Activated CD8-positive, alpha-beta T cell treated with anti-CD3 and anti-CD28 coated beads, Interleukin-2, amount 10 ng/mL, durations not matched to agents 7 days and 5 days (primary cell): ENCODE data around the gene CCDC137. TPM values are rescaled to one million over a fixed set of nuclear protein-coding genes. Genes with fewer than 3 reads are reported as not detected.
A peak's percentile ranks its signal among the peaks of the same experiment; 100 is the strongest.

Source experiments
- ATAC-seq: fragments of 150-1000 bp; cut with Tn5 transposase; one replicate; pipeline ENCODE4 v1.10.0; 2021; ENCODE audit warnings: moderate library complexity
- CTCF ChIA-PET: fragments of 350-600 bp; sonication (Branson Sonifier 250); formaldehyde crosslinking; loops from one replicate; lab custom pipeline; 2021; ENCODE audit warnings: antibody characterized with exemption; lab: Charles Lee
- POLR2A ChIA-PET: fragments of 350-600 bp; sonication (Branson Sonifier 250); formaldehyde crosslinking; loops from one replicate; lab custom pipeline; 2021; ENCODE audit warnings: antibody characterized with exemption; lab: Charles Lee
- DNase-seq: peaks from one replicate; pipeline ENCODE4 v3.0.0-alpha.2; 2020
- H3K27ac Mint-ChIP-seq: one replicate; pipeline ENCODE4 v1.8.0; 2021; ENCODE audit warnings: mild to moderate bottlenecking, mixed read lengths
- H3K27me3 Mint-ChIP-seq: one replicate; pipeline ENCODE4 v1.8.0; 2021; ENCODE audit warnings: low read depth, mixed read lengths
- H3K36me3 Mint-ChIP-seq: one replicate; pipeline ENCODE4 v1.8.0; 2021; ENCODE audit warnings: low read depth, mixed read lengths
- H3K4me1 Mint-ChIP-seq: one replicate; pipeline ENCODE4 v1.8.0; 2021; ENCODE audit warnings: low read depth, mixed read lengths
- H3K4me3 Mint-ChIP-seq: one replicate; pipeline ENCODE4 v1.8.0; 2021; ENCODE audit warnings: mild to moderate bottlenecking, mixed read lengths
- H3K9me3 Mint-ChIP-seq: one replicate; pipeline ENCODE4 v1.8.0; 2022; ENCODE audit warnings: mixed read lengths; ENCODE audit not compliant: insufficient read depth
- total RNA-seq, 2 experiments: library from RNA; stranded (reverse); gene quantifications; one replicate each; pipeline ENCODE4 v1.2.3, GENCODE V29; 2021

CCDC137 gene
- total RNA-seq, 2 experiments from 2014 or later = 42.3 to 43.7 TPM

- CTCF ChIA-PET = interaction anchor here (1.4 to 1.5 kb wide), 2 partner anchors 12 to 52 kb away, joined by 3 read pairs; no protein-coding TSS in a partner anchor
- peaks cover 9% of the 10 kb centered on the region for H3K27me3 Mint-ChIP-seq
- peak overlapping the region; percentile 90 for H3K4me3 Mint-ChIP-seq
Observed at GRCh38 chr17:81652906-81653771, 13.4 kb upstream of the CCDC137 start.

GRCh38 chr17:81655378-81656117, 11.0 kb upstream of the CCDC137 start:
- Mint-ChIP-seq H3K36me3 (peaks cover 3% of the 10 kb centered on the region), H3K4me3 (no peak overlapping the region), H3K9me3 (no peaks in the 10 kb centered on the region), H3K4me1 (peaks cover 50% of the 10 kb centered on the region), H3K27ac (no peak overlapping the region), H3K27me3 (no peaks in the 10 kb centered on the region)
- POLR2A ChIA-PET = no interaction called here
- ATAC-seq (no peak), DNase-seq (no peak)
- CTCF ChIA-PET = no interaction called here

More at GRCh38 chr17:81652906-81653771, 13.4 kb upstream of the CCDC137 start:
- POLR2A ChIA-PET = interaction anchor here (1.0 to 1.6 kb wide), 3 partner anchors 10 to 13 kb away, joined by 6 to 12 read pairs (median 8); partner anchors contain the start of genes CCDC137 and OXLD1
- Mint-ChIP-seq H3K9me3 (no peaks in the 10 kb centered on the region), H3K27ac (peak overlapping the region; percentile 96), H3K4me1 (peaks cover 50% of the 10 kb centered on the region), H3K36me3 (peaks cover 5% of the 10 kb centered on the region)
- peak; percentile 74 for ATAC-seq
- DNase-seq = peak; percentile 72

GRCh38 chr17:81656118-81656743, 10.3 kb upstream of the CCDC137 start, which contains the start of gene PDE6G:
PDE6G (minus strand) TSS chr17:81656542; CDS start chr17:81653305, 3,237 bp downstream.
- CTCF ChIA-PET = interaction anchor here (0.7 kb wide), 1 partner anchor 55 kb away, joined by 4 read pairs; no protein-coding TSS in a partner anchor
- peaks cover 56% of the 10 kb centered on the region for H3K4me1 Mint-ChIP-seq
- H3K4me3 Mint-ChIP-seq = no peak within 1 kb of the TSS
- H3K9me3 Mint-ChIP-seq = no peaks in the 10 kb centered on the region
- DNase-seq (no peak), ATAC-seq (no peak)
- POLR2A ChIA-PET = interaction anchor here (1.5 kb wide), 1 partner anchor 10 kb away, joined by 4 read pairs; the partner anchor contains the start of genes CCDC137 and OXLD1
- peaks cover 3% of the 10 kb centered on the region for H3K36me3 Mint-ChIP-seq
- peak within 1 kb of the TSS; percentile 71 for H3K27ac Mint-ChIP-seq
- no peaks in the 10 kb centered on the region for H3K27me3 Mint-ChIP-seq

- peaks cover 54% of the 10 kb centered on the region for H3K4me1 Mint-ChIP-seq
- H3K27me3 Mint-ChIP-seq = no peaks in the 10 kb centered on the region
- peak; percentile 31 for DNase-seq
- POLR2A ChIA-PET = interaction anchor here (1.5 kb wide), 1 partner anchor 9 kb away, joined by 4 read pairs; the partner anchor contains the start of genes CCDC137 and OXLD1
- CTCF ChIA-PET = interaction anchor here (0.7 kb wide), 1 partner anchor 56 kb away, joined by 4 read pairs; no protein-coding TSS in a partner anchor
- H3K36me3 Mint-ChIP-seq = peaks cover 2% of the 10 kb centered on the region
- no peak overlapping the region for H3K4me3 Mint-ChIP-seq
- peak overlapping the region; percentile 71 for H3K27ac Mint-ChIP-seq
- ATAC-seq = no peak
- H3K9me3 Mint-ChIP-seq = no peaks in the 10 kb centered on the region
Observed at GRCh38 chr17:81656835-81657234, 9.7 kb upstream of the CCDC137 start.

DNA sequence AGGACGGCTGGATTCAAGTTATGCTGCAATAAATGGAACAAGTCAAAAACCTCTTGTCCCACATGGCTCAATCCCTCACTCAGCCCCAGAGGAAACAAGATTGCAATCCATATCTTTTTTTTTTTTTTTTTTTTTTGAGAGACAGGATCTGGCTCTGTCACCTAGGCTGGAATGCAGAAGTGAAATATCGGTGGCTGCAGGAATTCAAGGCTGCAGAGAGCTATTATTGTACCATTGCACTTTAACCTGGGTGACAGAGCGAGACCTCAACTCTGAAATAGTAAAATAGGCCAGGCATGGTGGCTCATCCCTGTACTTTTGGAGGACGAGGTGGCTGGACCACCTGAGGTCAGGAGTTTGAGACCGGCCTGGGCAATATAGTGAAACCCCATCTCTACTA, 7.5 kb upstream of the CCDC137 start:
- H3K4me1 Mint-ChIP-seq = peaks cover 58% of the 10 kb centered on the region
- no peaks in the 10 kb centered on the region for H3K27me3 Mint-ChIP-seq
- ATAC-seq (no peak), DNase-seq (no peak)
- peaks cover 2% of the 10 kb centered on the region for H3K36me3 Mint-ChIP-seq
- CTCF ChIA-PET = interaction anchor here (0.7 kb wide), 1 partner anchor 58 kb away, joined by 3 read pairs; no protein-coding TSS in a partner anchor
- no peak overlapping the region for H3K4me3 Mint-ChIP-seq
- POLR2A ChIA-PET = no interaction called here
- H3K9me3 Mint-ChIP-seq = no peaks in the 10 kb centered on the region
- no peak overlapping the region for H3K27ac Mint-ChIP-seq

DNA sequence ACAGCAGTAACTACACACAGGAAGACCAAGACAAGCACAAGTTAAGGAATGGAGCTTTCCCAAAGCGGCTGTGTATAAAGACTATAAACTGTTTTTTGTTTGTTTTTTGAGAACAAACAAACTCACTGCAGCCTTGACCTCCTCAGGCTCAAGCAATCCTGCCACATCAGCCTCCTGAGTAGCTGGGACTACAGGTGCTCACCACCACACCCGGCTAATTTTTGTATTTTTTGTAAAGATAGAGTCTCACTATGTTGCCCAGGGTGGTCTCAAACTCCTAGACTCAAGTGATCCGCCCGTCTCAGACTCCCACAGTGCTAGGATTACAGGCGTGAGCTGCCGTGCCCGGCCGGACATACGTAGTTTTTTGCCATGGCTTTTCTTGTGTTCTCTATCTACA, 6.1 kb upstream of the CCDC137 start:
- no peak for ATAC-seq
- ChIA-PET POLR2A (interaction anchor here (0.8 to 0.9 kb wide), 2 partner anchors 24 to 43 kb away, joined by 3 read pairs; partner anchors contain the start of genes MRPL12, NPLOC4 and TSPAN10), CTCF (interaction anchor here (1.1 kb wide), 1 partner anchor 58 kb away, joined by 3 read pairs; no protein-coding TSS in a partner anchor)
- DNase-seq = no peak
- Mint-ChIP-seq H3K36me3 (peaks cover 16% of the 10 kb centered on the region), H3K4me1 (peaks cover 62% of the 10 kb centered on the region), H3K27me3 (no peaks in the 10 kb centered on the region), H3K9me3 (no peaks in the 10 kb centered on the region), H3K4me3 (no peak overlapping the region), H3K27ac (no peak overlapping the region)

DNA sequence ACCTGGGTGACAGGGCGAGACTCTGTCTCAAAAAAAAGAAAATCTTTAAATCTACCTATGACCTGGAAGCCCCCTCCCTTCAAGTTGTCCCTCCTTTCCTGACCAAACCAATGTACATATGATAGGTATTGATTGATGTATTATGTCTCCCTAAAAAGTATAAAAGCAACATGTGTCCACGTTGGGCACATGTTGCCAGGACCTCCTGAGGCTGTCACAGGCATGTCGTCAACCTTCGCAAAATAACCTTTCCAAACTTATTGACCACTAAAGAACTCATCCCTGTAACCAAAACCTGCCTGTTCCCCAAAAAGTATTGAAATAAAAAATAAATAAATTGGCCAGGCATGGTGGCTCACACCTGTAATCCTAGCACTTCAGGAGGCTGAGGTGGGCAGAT, 4.5 kb upstream of the CCDC137 start:
- Mint-ChIP-seq H3K36me3 (peaks cover 24% of the 10 kb centered on the region), H3K9me3 (no peaks in the 10 kb centered on the region), H3K4me1 (peaks cover 55% of the 10 kb centered on the region), H3K27me3 (no peaks in the 10 kb centered on the region), H3K27ac (peak overlapping the region; percentile 99), H3K4me3 (no peak overlapping the region)
- DNase-seq = no peak
- POLR2A ChIA-PET = interaction anchor here (0.7 to 5.3 kb wide), 5 partner anchors 9 to 266 kb away, joined by 3 to 31 read pairs (median 4); partner anchors contain the start of genes MAFG and MRPL12
- ATAC-seq = no peak
- CTCF ChIA-PET = interaction anchor here (0.8 to 2.1 kb wide), 3 partner anchors 41 to 376 kb away, joined by 3 to 6 read pairs (median 3); partner anchors contain the start of genes DCXR and MRPL12

GRCh38 chr17:81664051-81664470, 2.5 kb upstream of the CCDC137 start:
- H3K27ac Mint-ChIP-seq = peak overlapping the region; percentile 99
- CTCF ChIA-PET = interaction anchor here (0.7 to 2.1 kb wide), 3 partner anchors 11 to 1658 kb away, joined by 3 to 7 read pairs (median 6); no protein-coding TSS in a partner anchor
- peaks cover 34% of the 10 kb centered on the region for H3K36me3 Mint-ChIP-seq
- no peaks in the 10 kb centered on the region for H3K27me3 Mint-ChIP-seq
- POLR2A ChIA-PET = interaction anchor here (1.5 to 5.3 kb wide), 3 partner anchors 11 to 71 kb away, joined by 3 to 31 read pairs (median 12); partner anchors contain the start of gene MRPL12
- peaks cover 63% of the 10 kb centered on the region for H3K4me1 Mint-ChIP-seq
- H3K4me3 Mint-ChIP-seq = peak overlapping the region; percentile 22
- H3K9me3 Mint-ChIP-seq = no peaks in the 10 kb centered on the region
- ATAC-seq (no peak), DNase-seq (no peak)

GRCh38 chr17:81665205-81666091, 1.1 kb upstream of the CCDC137 start:
- H3K27ac Mint-ChIP-seq = peak overlapping the region; percentile 99
- peak overlapping the region; percentile 97 for H3K4me3 Mint-ChIP-seq
- no peaks in the 10 kb centered on the region for H3K9me3 Mint-ChIP-seq
- DNase-seq (peak; percentile 70), ATAC-seq (peak; percentile 20)
- peaks cover 68% of the 10 kb centered on the region for H3K4me1 Mint-ChIP-seq
- H3K27me3 Mint-ChIP-seq = no peaks in the 10 kb centered on the region
- ChIA-PET CTCF (interaction anchor here (0.9 to 1.5 kb wide), 4 partner anchors 10 to 64 kb away, joined by 3 to 5 read pairs (median 3); partner anchors contain the start of gene MRPL12), POLR2A (interaction anchor here (0.6 to 5.3 kb wide), 12 partner anchors 8 to 252 kb away, joined by 3 to 31 read pairs (median 4); partner anchors contain the start of genes ARHGDIA, ARL16, HGS and MRPL12)
- peaks cover 46% of the 10 kb centered on the region for H3K36me3 Mint-ChIP-seq

DNA sequence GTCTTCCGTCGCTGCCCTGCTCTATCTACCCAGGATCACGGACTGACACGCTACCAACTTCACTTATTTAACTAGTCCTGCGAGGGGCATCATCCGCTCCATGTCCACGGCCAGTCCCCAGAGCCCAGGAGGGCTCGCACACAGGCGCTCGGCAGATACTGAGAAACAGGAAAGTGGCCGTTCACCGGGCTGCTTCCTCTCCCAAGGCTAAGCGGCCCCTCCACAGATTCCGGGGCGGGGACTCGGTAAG, 520 bp upstream of the CCDC137 start:
- CTCF ChIA-PET = interaction anchor here (1.3 to 1.5 kb wide), 2 partner anchors 13 to 36 kb away, joined by 3 to 5 read pairs; partner anchors contain the start of gene MRPL12
- Mint-ChIP-seq H3K27ac (peak overlapping the region; percentile 99), H3K4me1 (peaks cover 64% of the 10 kb centered on the region), H3K9me3 (no peaks in the 10 kb centered on the region), H3K4me3 (peak overlapping the region; percentile 97), H3K36me3 (peaks cover 46% of the 10 kb centered on the region), H3K27me3 (no peaks in the 10 kb centered on the region)
- DNase-seq (peak; percentile 50), ATAC-seq (peak; percentile 21)
- POLR2A ChIA-PET = interaction anchor here (0.6 to 5.3 kb wide), 11 partner anchors 9 to 251 kb away, joined by 3 to 31 read pairs (median 4); partner anchors contain the start of genes ARHGDIA, ARL16, HGS and MRPL12
